Esophagus muscularis mucosa (tissue), 4 donors: ENCODE measurements around the gene PARD6G. TPM values are rescaled to one million over a fixed set of nuclear protein-coding genes. Genes with fewer than 3 reads are reported as not detected.
"Not testable (repeated sequence)": the region's sequence is repeated elsewhere in the genome, so short reads cannot be mapped to it uniquely, and the experiment has no call there.

ENCODE experiments used
- DNase-seq: peaks from one replicate; pipeline ENCODE4 v3.0.0-alpha.2; 2017; ENCODE audit errors: extremely low spot score
- H3K27ac ChIP-seq, 4 donors: fragments of 200-600 bp; sonication (generic); replicated peaks in 1 of 4; 1 replicate in 3 of 4; 2 replicates in 1 of 4; pipeline ENCODE4 v1.5.1; 2016 to 2019; ENCODE audit warnings: mild to moderate bottlenecking in 1 of 4
- H3K27me3 ChIP-seq, 4 donors: fragments of 200-600 bp; sonication (generic); one replicate each; pipeline versions ENCODE4 v1.5.1 to v1.6.0; 2016 to 2019
- H3K36me3 ChIP-seq, 4 donors: fragments of 200-600 bp; sonication (generic); one replicate each; pipeline ENCODE4 v1.5.1; 2016 to 2019
- H3K4me1 ChIP-seq, 4 donors: fragments of 200-600 bp; sonication (generic); one replicate each; pipeline ENCODE4 v1.5.1; 2016 to 2019
- H3K4me3 ChIP-seq, 4 donors: fragments of 200-600 bp; sonication (generic); 1 replicate in 2 of 4; 2 replicates in 2 of 4; pipeline ENCODE4 v1.5.1; 2016 to 2019; ENCODE audit warnings: mild to moderate bottlenecking in 4 of 4, moderate library complexity in 1 of 4
- H3K9me3 ChIP-seq, 4 donors: fragments of 200-600 bp; sonication (generic); 1 replicate in 3 of 4; 2 replicates in 1 of 4; pipeline ENCODE4 v1.5.1; 2016 to 2019
- EP300 ChIP-seq: sonication (generic); formaldehyde crosslinking; IDR thresholded peaks from one replicate; pipeline ENCODE4 v1.6.1; 2017; ENCODE audit warnings: antibody characterized with exemption
- POLR2A ChIP-seq: fragments of 450-650 bp; IDR thresholded peaks from one replicate; pipeline ENCODE4 v1.6.1; 2017; ENCODE audit warnings: antibody characterized with exemption, moderate library complexity, mild to moderate bottlenecking, low read depth
- POLR2AphosphoS5 ChIP-seq, 2 donors: sonication (generic); formaldehyde crosslinking; IDR thresholded peaks; one replicate each; pipeline ENCODE4 v1.6.1; 2017; ENCODE audit warnings: antibody characterized with exemption in 2 of 2
- WGBS: methylation state at CpG from one replicate; pipeline ENCODE4 v1.1.5; 2018; 5-methylcytosine and 5-hydroxymethylcytosine counted together
- intact Hi-C: fragments of 100-400 bp; cut with DNase I; formaldehyde crosslinking; loops from one replicate; pipeline ENCODE4 v1.15.1; 2023
- total RNA-seq, 4 donors: library from RNA; depleted of rRNA; stranded (reverse); fragments of >200 nt; gene quantifications; one replicate each; pipeline versions ENCODE4 v1.1.0 to v1.2.1, GENCODE V29; 2016
- TF ChIP-seq, protein P1 (sequence below), 3 experiments: fragments of 200-600 bp in 2 of 3; fragments of 450-650 bp in 1 of 3; sonication (generic) in 2 of 3; IDR thresholded peaks; one replicate each; pipeline ENCODE4 v1.5.1; 2017 to 2019; ENCODE audit warnings: antibody characterized with exemption in 3 of 3, mild to moderate bottlenecking in 2 of 3, moderate library complexity in 1 of 3

Gene PARD6G
- total RNA-seq, 4 donors from 2014 or later, result 5.4 to 11.3 (median 10.4) TPM

DNA sequence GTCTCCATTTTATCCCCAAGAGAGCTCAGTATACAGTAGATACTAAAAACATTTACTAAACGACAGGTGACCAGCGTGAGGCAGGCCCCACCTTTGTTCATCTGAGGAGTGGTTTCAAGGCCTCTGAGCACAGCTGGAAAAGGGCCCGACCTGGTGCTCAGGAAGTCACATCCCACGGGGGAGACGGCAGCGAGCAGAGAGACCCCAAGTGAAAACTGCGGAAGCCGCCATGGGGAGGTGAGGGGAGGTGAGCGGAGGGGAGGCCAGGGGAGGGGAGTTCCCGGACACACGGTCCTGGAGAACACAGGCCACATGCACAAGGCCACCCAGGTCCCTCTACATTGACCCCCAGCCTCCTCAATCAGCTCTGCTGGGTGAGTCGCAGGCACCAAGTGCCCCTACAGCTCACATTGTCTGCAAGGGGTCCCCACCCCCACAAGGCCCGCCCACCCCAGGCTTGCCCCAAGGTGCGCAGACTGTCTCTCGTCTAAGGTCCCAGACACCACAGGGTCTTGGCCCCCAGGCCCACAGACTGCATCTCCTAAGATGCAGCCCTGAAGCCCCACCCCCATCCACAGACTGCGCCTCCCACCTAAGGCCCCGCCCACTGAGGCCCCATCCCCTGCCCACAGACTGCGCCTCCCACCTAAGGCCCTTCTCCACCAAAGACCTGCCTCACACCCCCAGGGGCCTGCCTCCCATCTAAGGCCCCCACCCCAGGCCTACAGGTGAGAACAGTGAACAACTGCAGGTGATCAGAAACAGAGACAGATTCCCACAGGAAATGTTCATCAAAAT lies 19.1 kb downstream of the PARD6G start:
- H3K36me3 ChIP-seq, result no peaks in the 10 kb centered on the region

DNA sequence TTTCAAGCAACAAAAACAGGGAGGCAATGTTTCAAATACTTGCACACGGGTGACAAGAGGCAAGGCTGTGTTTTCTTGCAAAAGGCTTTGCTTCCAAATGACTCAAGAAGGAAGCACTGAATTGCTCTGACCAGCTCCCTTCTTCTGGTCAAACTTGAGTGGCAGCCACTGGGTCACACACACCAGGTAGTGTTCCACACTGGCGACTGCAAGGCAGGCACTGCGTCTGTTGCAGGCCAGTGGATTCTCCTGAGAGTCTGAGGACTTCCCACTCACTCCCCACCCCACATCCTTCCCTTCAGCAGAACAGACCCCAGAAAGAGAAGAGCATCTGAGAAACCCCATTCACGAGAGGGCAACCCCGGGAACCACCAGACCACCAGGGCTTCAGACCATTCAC lies 19.8 kb downstream of the PARD6G start:
- no peaks in the 10 kb centered on the region for H3K9me3 ChIP-seq
- H3K27me3 ChIP-seq, result no peaks in the 10 kb centered on the region
- intact Hi-C loops, result no loop called here
- no peak overlapping the region for H3K27ac ChIP-seq
- WGBS, result 71% methylated on average over 4 of the region's 5 CpGs
- peak; percentile 78 for DNase-seq
- H3K4me1 ChIP-seq, result peaks cover 0 to 3% (median 0%) of the 10 kb centered on the region in 4 donors
- H3K4me3 ChIP-seq, result no peak overlapping the region
- TF ChIP-seq EP300 (no peak), POLR2A (no peak), POLR2AphosphoS5 (IDR thresholded peaks at IDR 0.05) (no peak)
- TF ChIP-seq, protein P1, sequence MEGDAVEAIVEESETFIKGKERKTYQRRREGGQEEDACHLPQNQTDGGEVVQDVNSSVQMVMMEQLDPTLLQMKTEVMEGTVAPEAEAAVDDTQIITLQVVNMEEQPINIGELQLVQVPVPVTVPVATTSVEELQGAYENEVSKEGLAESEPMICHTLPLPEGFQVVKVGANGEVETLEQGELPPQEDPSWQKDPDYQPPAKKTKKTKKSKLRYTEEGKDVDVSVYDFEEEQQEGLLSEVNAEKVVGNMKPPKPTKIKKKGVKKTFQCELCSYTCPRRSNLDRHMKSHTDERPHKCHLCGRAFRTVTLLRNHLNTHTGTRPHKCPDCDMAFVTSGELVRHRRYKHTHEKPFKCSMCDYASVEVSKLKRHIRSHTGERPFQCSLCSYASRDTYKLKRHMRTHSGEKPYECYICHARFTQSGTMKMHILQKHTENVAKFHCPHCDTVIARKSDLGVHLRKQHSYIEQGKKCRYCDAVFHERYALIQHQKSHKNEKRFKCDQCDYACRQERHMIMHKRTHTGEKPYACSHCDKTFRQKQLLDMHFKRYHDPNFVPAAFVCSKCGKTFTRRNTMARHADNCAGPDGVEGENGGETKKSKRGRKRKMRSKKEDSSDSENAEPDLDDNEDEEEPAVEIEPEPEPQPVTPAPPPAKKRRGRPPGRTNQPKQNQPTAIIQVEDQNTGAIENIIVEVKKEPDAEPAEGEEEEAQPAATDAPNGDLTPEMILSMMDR (IDR thresholded peaks at IDR 0.05), result no peak
- H3K36me3 ChIP-seq, result no peaks in the 10 kb centered on the region

More for the DNA sequence above, 19.1 kb downstream of the PARD6G start:
- Histone ChIP-seq H3K9me3 (no peaks in the 10 kb centered on the region), H3K27ac (no peak overlapping the region), H3K27me3 (no peaks in the 10 kb centered on the region), H3K4me3 (no peak overlapping the region), H3K4me1 (peaks cover 0 to 3% (median 0%) of the 10 kb centered on the region in 4 donors)
- intact Hi-C loops, result no loop called here
- TF ChIP-seq EP300, result no peak
- no peak for DNase-seq
- WGBS, result 90% methylated on average over 15 of the region's 18 CpGs

DNA sequence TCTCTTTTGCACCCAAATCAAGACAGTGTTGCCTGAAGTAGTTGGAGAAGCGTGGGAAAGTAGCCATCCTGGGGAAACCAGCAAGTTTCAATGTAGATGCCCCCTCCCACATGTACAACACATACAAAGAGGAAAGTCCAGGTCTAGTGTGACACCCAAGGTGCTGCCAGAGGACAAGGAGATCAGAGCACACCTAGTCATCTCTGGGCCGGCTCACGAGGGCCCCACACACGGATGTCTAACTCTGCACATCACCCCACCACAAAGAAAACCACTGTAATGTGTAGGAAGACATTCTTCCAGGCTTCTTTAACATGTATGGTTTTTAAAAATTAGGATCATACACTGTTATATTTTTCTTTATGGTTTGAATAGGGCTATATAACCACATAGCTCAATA lies 21.6 kb downstream of the PARD6G start:
- no peak overlapping the region for H3K4me3 ChIP-seq
- no peak overlapping the region for H3K27ac ChIP-seq
- no peaks in the 10 kb centered on the region for H3K27me3 ChIP-seq
- no peaks in the 10 kb centered on the region for H3K36me3 ChIP-seq
- H3K9me3 ChIP-seq, result no peaks in the 10 kb centered on the region
- intact Hi-C loops, result no loop called here
- TF ChIP-seq, protein P1 (IDR thresholded peaks at IDR 0.05), result no peak
- TF ChIP-seq POLR2AphosphoS5 (IDR thresholded peaks at IDR 0.05), result no peak
- no peak for TF ChIP-seq POLR2A
- no peak for TF ChIP-seq EP300
- WGBS, result 94% methylated on average over 4 of the region's 4 CpGs
- no peak for DNase-seq
- peaks cover 0 to 3% (median 0%) of the 10 kb centered on the region in 4 donors for H3K4me1 ChIP-seq

DNA sequence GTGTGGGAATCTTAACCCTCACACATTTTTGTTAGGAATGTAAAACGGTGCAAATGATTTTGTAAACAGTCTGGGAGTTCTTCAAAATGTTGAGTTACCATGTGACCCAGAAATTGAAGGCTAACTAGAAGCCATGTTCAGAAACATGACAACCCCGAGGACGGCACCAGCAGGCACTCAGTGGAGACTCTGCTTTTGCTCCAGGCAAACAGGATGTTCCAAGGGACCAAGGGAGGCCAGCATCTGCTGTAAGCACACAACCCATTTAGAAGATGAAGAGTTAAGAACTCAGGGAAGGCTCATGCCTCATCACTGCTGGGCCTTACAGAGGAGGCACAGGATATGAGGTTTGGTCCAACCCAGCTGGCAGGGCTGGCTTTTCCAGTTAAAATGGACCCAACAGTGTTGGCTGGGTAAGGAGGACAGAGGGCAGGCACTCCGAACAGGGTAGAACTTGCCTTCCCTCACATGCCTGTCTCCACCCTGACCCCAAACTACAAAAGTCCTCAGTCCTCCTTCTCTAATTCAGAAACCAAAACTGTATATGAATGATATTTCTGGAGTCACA lies 23.6 kb downstream of the PARD6G start:
- Histone ChIP-seq H3K4me1 (no peaks in the 10 kb centered on the region), H3K36me3 (no peaks in the 10 kb centered on the region), H3K9me3 (no peaks in the 10 kb centered on the region), H3K27me3 (no peaks in the 10 kb centered on the region), H3K4me3 (no peak overlapping the region), H3K27ac (no peak overlapping the region)
- WGBS, result 76% methylated on average over 4 of the region's 4 CpGs
- peak; percentile 77 for DNase-seq
- intact Hi-C loops, result no loop called here
- TF ChIP-seq POLR2AphosphoS5 (IDR thresholded peaks at IDR 0.05) (no peak), EP300 (no peak), POLR2A (no peak)
- TF ChIP-seq, protein P1 (IDR thresholded peaks at IDR 0.05), result no peak

DNA sequence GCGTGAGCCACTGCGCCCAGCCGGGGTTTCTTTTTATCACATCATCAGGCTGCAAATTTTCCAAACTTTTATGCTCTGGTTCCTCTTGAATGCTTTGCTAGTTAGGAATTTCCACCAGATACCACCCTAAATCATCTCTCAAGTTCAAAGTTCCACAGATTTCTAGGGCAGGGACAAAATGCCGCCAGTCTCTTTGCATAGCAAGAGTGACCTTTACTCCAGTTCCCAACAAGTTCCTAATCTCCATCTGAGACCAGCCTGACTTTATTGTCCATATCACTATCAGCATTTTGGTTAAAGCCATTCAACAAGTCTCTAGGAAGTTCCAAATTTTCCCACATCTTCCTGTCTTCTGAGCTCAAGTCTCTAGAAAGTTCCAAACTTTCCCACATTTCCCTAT lies 27.8 kb downstream of the PARD6G start:
- DNase-seq, H3K4me1 ChIP-seq, H3K4me3 ChIP-seq, H3K27ac ChIP-seq, H3K27me3 ChIP-seq, H3K9me3 ChIP-seq, H3K36me3 ChIP-seq, intact Hi-C loops: not testable (repeated sequence)
- 100% methylated on average over 4 of the region's 4 CpGs for WGBS
